K562 (cell line): Measurements from ENCODE around the gene APCDD1. TPM values are rescaled to one million over a fixed set of nuclear protein-coding genes. Genes with fewer than 3 reads are reported as not detected.

Experiments used
- ATAC-seq: fragments of 200-7000 bp; cut with Tn5 transposase; 3 replicates; pipeline ENCODE4 v1.9.1; 2020; ENCODE audit warnings: moderate library complexity
- BruUV-seq: library from RNA; stranded (reverse); fragments of 400-500 nt; replicated peaks from 2 replicates; lab custom pipeline; 2021; lab: Mats Ljungman, UMichigan
- CTCF ChIA-PET: fragments of 300-600 bp; formaldehyde crosslinking; extraction: SDS; loops from one replicate; lab custom pipeline; 2021; ENCODE audit warnings: low intra/inter-chr PET ratio; lab: Yijun Ruan, JAX
- POLR2A ChIA-PET: fragments of 300-600, 350-650 bp; sonication (Branson Sonifier 250); formaldehyde crosslinking; extraction: SDS; loops from one replicate; lab custom pipeline; 2021; ENCODE audit warnings: antibody characterized with exemption, inconsistent platforms; lab: Yijun Ruan, JAX
- DNase-seq, 4 experiments: peaks; one replicate each; pipeline versions ENCODE4 v3.0.0 to v3.0.0-alpha.2; 2011 to 2018; ENCODE audit warnings: low spot score in 3 of 4, mixed read lengths in 3 of 4; ENCODE audit errors: extremely low read depth in 1 of 4
- FAIRE-seq: peaks from 2 replicates; lab custom pipeline; 2011; peaks lifted over from hg19 to GRCh38; lab: Jason Lieb, UNC
- H2AFZ ChIP-seq: 2 replicates; pipeline ENCODE4 v1.6.0; 2011; ENCODE audit warnings: low read depth, low read length, control low read depth, inconsistent platforms
- H3K27ac ChIP-seq: fragments of 200-600 bp; 3 replicates; pipeline ENCODE4 v1.8.0; 2011; ENCODE audit warnings: low read depth, mild to moderate bottlenecking, control low read depth, inconsistent platforms, low read length, moderate library complexity, mixed read lengths; ENCODE audit errors: extremely low read depth
- H3K27me3 ChIP-seq, 2 experiments: fragments of 300-600 bp in 1 of 2; 2 replicates in 1 of 2; 3 replicates in 1 of 2; pipeline versions ENCODE4 v1.6.0 to v1.8.0; 2011; ENCODE audit warnings: inconsistent platforms in 2 of 2, low read length in 2 of 2, mild to moderate bottlenecking in 1 of 2, mixed read lengths in 1 of 2, moderate library complexity in 1 of 2; ENCODE audit not compliant: control insufficient read depth in 2 of 2, insufficient read depth in 2 of 2
- H3K36me3 ChIP-seq: fragments of 300-600 bp; 3 replicates; pipeline ENCODE4 v1.8.0; 2011; ENCODE audit warnings: mild to moderate bottlenecking, low read length, inconsistent platforms; ENCODE audit not compliant: control insufficient read depth, insufficient read depth
- H3K4me1 ChIP-seq, 2 experiments: fragments of 200-600 bp in 1 of 2; replicated peaks in 1 of 2; 2 replicates in 1 of 2; 3 replicates in 1 of 2; pipeline versions ENCODE4 v1.5.1 to v1.8.0; 2011; ENCODE audit warnings: inconsistent platforms in 2 of 2, low read length in 2 of 2, mild to moderate bottlenecking in 1 of 2, mixed read lengths in 1 of 2, moderate library complexity in 1 of 2; ENCODE audit not compliant: control insufficient read depth in 2 of 2, insufficient read depth in 2 of 2
- H3K4me2 ChIP-seq: 2 replicates; pipeline ENCODE4 v1.6.1; 2011; ENCODE audit warnings: low read length, control low read depth, inconsistent platforms, mixed read lengths; ENCODE audit not compliant: insufficient read depth
- H3K4me3 ChIP-seq: fragments of 200-600 bp; sonication (generic), shearing (Covaris generic); 2 replicates; pipeline ENCODE4 v1.5.1; 2016; ENCODE audit warnings: control low read depth, inconsistent platforms
- H3K79me2 ChIP-seq: fragments of 200-600 bp; 3 replicates; pipeline ENCODE4 v1.8.0; 2011; ENCODE audit warnings: low read length, inconsistent platforms; ENCODE audit not compliant: control insufficient read depth, insufficient read depth
- H3K9ac ChIP-seq, 2 experiments: 2 replicates each; pipeline versions ENCODE4 v1.6.0 to v1.6.1; 2011; ENCODE audit warnings: low read depth in 2 of 2, low read length in 2 of 2, control low read depth in 1 of 2, inconsistent platforms in 1 of 2, mild to moderate bottlenecking in 1 of 2, mixed read lengths in 1 of 2; ENCODE audit not compliant: insufficient read depth in 1 of 2
- H3K9me1 ChIP-seq: one replicate; pipeline ENCODE4 v1.6.0; 2011; ENCODE audit warnings: inconsistent platforms, mild to moderate bottlenecking, low read length, moderate library complexity; ENCODE audit not compliant: control insufficient read depth, insufficient read depth
- H3K9me3 ChIP-seq: replicated peaks from 2 replicates; pipeline ENCODE4 v1.5.1; 2011; ENCODE audit warnings: low read depth, low read length, inconsistent platforms; ENCODE audit not compliant: control insufficient read depth, insufficient read depth
- H4K20me1 ChIP-seq: replicated peaks from 2 replicates; pipeline ENCODE4 v1.6.1; 2011; ENCODE audit warnings: low read length, inconsistent platforms, mixed read lengths; ENCODE audit not compliant: control insufficient read depth, insufficient read depth
- FOXA1 ChIP-seq: fragments of 450-650 bp; IDR thresholded peaks from 2 replicates; pipeline ENCODE4 v1.6.1; 2016; ENCODE audit warnings: mild to moderate bottlenecking, borderline replicate concordance
- HNRNPK ChIP-seq: fragments of 200-400 bp; formaldehyde crosslinking; IDR thresholded peaks from one replicate; pipeline ENCODE4 v1.6.1; 2018; ENCODE audit warnings: mild to moderate bottlenecking, low read depth, low read length; ENCODE audit not compliant: poor library complexity, severe bottlenecking
- KDM2B ChIP-seq: fragments of 250-450 bp; sonication (Bioruptor Pico); IDR thresholded peaks from 2 replicates; pipeline ENCODE4 v1.8.0; 2021; ENCODE audit warnings: mild to moderate bottlenecking, moderate library complexity
- KLF13 ChIP-seq: fragments of 450-650 bp; IDR thresholded peaks from 2 replicates; pipeline ENCODE4 v1.6.1; 2016; ENCODE audit warnings: missing genetic modification characterization, low read depth, mild to moderate bottlenecking, missing compliant biosample characterization, moderate library complexity, borderline replicate concordance
- MAFG ChIP-seq: fragments of 450-650 bp; conservative IDR thresholded peaks from 2 replicates; pipeline ENCODE4 v1.6.1; 2016; ENCODE audit warnings: missing genetic modification characterization, missing compliant biosample characterization
- NR2F6 ChIP-seq: fragments of 450-650 bp; formaldehyde crosslinking; IDR thresholded peaks from 2 replicates; pipeline ENCODE4 v1.4.0; 2020; ENCODE audit warnings: mild to moderate bottlenecking
- OTX1 ChIP-seq: fragments of 450-650 bp; formaldehyde crosslinking; IDR thresholded peaks from 2 replicates; pipeline ENCODE4 v1.4.0; 2022; ENCODE audit warnings: mild to moderate bottlenecking
- PRPF4 ChIP-seq: fragments of 200-400 bp; formaldehyde crosslinking; IDR thresholded peaks from one replicate; pipeline ENCODE4 v1.6.1; 2017; ENCODE audit warnings: low read length, low read depth, mild to moderate bottlenecking; ENCODE audit not compliant: insufficient read depth, poor library complexity, severe bottlenecking
- SAFB2 ChIP-seq: fragments of 200-400 bp; formaldehyde crosslinking; IDR thresholded peaks from 2 replicates; pipeline ENCODE4 v1.6.1; 2018; ENCODE audit warnings: borderline replicate concordance, low read length, low read depth, moderate library complexity; ENCODE audit not compliant: severe bottlenecking
- SETDB1 ChIP-seq: IDR thresholded peaks from one replicate; pipeline ENCODE4 v1.6.1; 2012; ENCODE audit warnings: low read length, control low read depth, inconsistent platforms
- SMARCA5 ChIP-seq: fragments of 450-650 bp; IDR thresholded peaks from 2 replicates; pipeline ENCODE4 v1.6.1; 2016
- ZNF274 ChIP-seq: IDR thresholded peaks from 2 replicates; pipeline ENCODE4 v1.6.1; 2011; ENCODE audit warnings: low read depth, mild to moderate bottlenecking, low read length, moderate library complexity, borderline replicate concordance
- ZNF644 ChIP-seq: fragments of 200-800 bp; sonication (Bioruptor generic); IDR thresholded peaks from 2 replicates; pipeline ENCODE4 v1.6.1; 2016; ENCODE audit warnings: low read depth, missing genetic modification characterization, missing compliant biosample characterization
- WGBS: fragments of 100-300 bp; shearing (Covaris generic); methylation state at CpG from one replicate; pipeline ENCODE4 v1.1.6; 2016; ENCODE audit warnings: low coverage, mixed read lengths; ENCODE audit not compliant: insufficient coverage; ENCODE audit errors: missing lambda C conversion rate; 5-methylcytosine and 5-hydroxymethylcytosine counted together
- in situ Hi-C: fragments of 300-500 bp; cut with MboI; formaldehyde crosslinking; loops from 4 replicates; pipeline ENCODE4 v1.15.0; 2018; ENCODE audit warnings: inconsistent platforms, mixed read lengths
- intact Hi-C: fragments of 100-400 bp; cut with micrococcal nuclease; formaldehyde crosslinking; loops from 2 replicates; pipeline ENCODE4 v1.14.2; 2022
- polyA plus RNA-seq, 8 experiments: library from polyadenylated mRNA; depleted of rRNA in 4 of 8; stranded (reverse) in 5 of 8; unstranded in 3 of 8; fragments of >200 nt; fragmentation: Nextera tagmentation in 2 of 8; fragmentation: Illumina TruSeq in 1 of 8; extraction: Ambion mirVana in 2 of 8; extraction: Trizol in 1 of 8; gene quantifications; 2 replicates each; pipeline versions ENCODE4 v1.2.1 to v1.2.3, GENCODE V29; 2011 to 2014; ENCODE audit warnings: inconsistent platforms in 1 of 8, missing spikeins in 1 of 8
- total RNA-seq, 7 experiments: library from RNA; depleted of rRNA in 6 of 7; stranded (reverse); fragments of >200 nt in 6 of 7; fragmentation: Illumina TruSeq in 2 of 7; extraction: Trizol in 2 of 7; gene quantifications; 2 replicates each; pipeline versions ENCODE4 v1.2.1 to v1.2.3, GENCODE V29; 2011 to 2021; ENCODE audit warnings: low replicate concordance in 1 of 7
- TF ChIP-seq, protein P1 (sequence below): sonication (generic); formaldehyde crosslinking; IDR thresholded peaks from 2 replicates; pipeline ENCODE4 v1.8.1; 2023; ENCODE audit warnings: mild to moderate bottlenecking, missing genetic modification reagents

APCDD1 gene
- total and polyA plus RNA-seq, 9 of the 15 experiments (the other 6 are each of a cell fraction or from before 2014, with no cell fraction given) = 0.07 TPM; not detected in 8

DNA sequence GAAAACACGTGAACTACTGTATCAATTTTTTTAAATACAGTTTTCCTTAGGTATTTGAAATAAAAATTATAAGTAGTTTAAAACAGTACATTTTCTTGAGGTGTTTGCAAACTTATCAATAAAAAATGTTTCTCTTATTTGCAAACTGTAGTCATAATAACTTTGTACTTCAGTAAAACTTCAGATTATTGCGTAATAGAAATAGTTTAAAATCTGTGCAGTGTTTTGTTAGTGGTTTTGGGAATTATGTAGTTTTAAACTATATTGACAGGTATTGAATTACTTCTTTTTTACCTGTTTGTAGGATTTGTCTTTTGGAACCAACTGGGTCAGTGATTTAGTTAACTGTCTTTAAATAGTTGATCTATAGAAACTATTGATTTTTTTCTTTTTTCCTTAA is 78.7 kb downstream of the APCDD1 start:
- H3K4me1 ChIP-seq = peaks cover 3 to 34% of the 10 kb centered on the region in 2 experiments; a peak in 4 of 5 replicates
- no peak for TF ChIP-seq KDM2B (CRISPR knock-in tag)
- H3K9ac ChIP-seq = no peak overlapping the region
- H3K4me3 ChIP-seq = no peak overlapping the region
- peaks cover 70% of the 10 kb centered on the region for H3K79me2 ChIP-seq
- no peaks in the 10 kb centered on the region for H3K9me1 ChIP-seq
- no peak overlapping the region for H2AFZ ChIP-seq
- DNase-seq = no peak
- H3K4me2 ChIP-seq = no peak overlapping the region
- peaks cover 53% of the 10 kb centered on the region for H3K36me3 ChIP-seq
- ChIA-PET POLR2A (no interaction called here), CTCF (interaction anchor here (0.5 kb wide), 1 partner anchor 544 kb away, joined by 3 read pairs; no protein-coding TSS in a partner anchor)
- peaks cover 4% of the 10 kb centered on the region; the same call in 1 of the 2 replicates for H4K20me1 ChIP-seq
- WGBS = 88% methylated on average over 2 of the region's 2 CpGs
- no TSS peak for BruUV-seq
- H3K27me3 ChIP-seq = no peaks in the 10 kb centered on the region
- in situ Hi-C loops (no loop called here), intact Hi-C loops (no loop called here)
- ATAC-seq = no peak
- FAIRE-seq = no peak
- no peaks in the 10 kb centered on the region for H3K9me3 ChIP-seq
- no peak overlapping the region for H3K27ac ChIP-seq

DNA sequence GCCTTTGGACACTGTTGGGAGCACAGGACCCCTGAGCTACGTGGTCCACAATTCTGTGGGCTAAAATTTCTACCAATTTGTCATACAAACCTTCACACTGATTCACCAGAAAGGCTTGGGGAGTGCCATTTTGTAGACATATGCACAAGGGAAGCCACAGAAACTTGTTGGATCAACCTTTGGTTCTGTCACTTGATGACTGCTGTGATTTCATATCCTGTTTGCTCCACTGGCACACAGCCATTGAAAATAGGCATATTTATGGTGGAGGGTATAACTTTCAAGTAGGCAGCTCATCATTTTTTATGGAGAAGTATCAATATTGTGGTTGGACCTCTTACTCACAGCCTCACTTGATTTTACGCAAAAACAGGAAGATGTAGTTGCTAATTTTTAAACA is 81.8 kb downstream of the APCDD1 start:
- intact Hi-C loops (no loop called here), in situ Hi-C loops (no loop called here)
- FAIRE-seq (no peak), DNase-seq (no peak), ATAC-seq (no peak)
- no TSS peak for BruUV-seq
- Histone ChIP-seq H3K4me3 (no peak overlapping the region), H3K4me1 (peaks cover 0 to 5% of the 10 kb centered on the region in 2 experiments; a peak in 3 of 5 replicates), H3K4me2 (no peak overlapping the region), H4K20me1 (no peaks in the 10 kb centered on the region), H3K36me3 (peaks cover 77% of the 10 kb centered on the region), H3K9ac (no peak overlapping the region), H3K27ac (no peak overlapping the region), H3K9me3 (no peaks in the 10 kb centered on the region), H3K79me2 (peaks cover 40% of the 10 kb centered on the region), H2AFZ (no peak overlapping the region), H3K9me1 (no peaks in the 10 kb centered on the region)
- ChIA-PET CTCF (no interaction called here), POLR2A (interaction anchor here (1.0 to 1.3 kb wide), 2 partner anchors 9 to 14 kb away, joined by 3 to 4 read pairs; no protein-coding TSS in a partner anchor)
- WGBS = 96% methylated on average over 2 of the region's 2 CpGs
- TF ChIP-seq PRPF4 (no peak), KLF13 (no peak), ZNF274 (no peak), SAFB2 (no peak), HNRNPK (no peak), MAFG (no peak), NR2F6 (CRISPR knock-in tag) (no peak), ZNF644 (tag) (no peak), OTX1 (CRISPR knock-in tag) (no peak), SMARCA5 (no peak), KDM2B (CRISPR knock-in tag) (no peak), SETDB1 (no peak), FOXA1 (no peak)
- TF ChIP-seq, protein P1, sequence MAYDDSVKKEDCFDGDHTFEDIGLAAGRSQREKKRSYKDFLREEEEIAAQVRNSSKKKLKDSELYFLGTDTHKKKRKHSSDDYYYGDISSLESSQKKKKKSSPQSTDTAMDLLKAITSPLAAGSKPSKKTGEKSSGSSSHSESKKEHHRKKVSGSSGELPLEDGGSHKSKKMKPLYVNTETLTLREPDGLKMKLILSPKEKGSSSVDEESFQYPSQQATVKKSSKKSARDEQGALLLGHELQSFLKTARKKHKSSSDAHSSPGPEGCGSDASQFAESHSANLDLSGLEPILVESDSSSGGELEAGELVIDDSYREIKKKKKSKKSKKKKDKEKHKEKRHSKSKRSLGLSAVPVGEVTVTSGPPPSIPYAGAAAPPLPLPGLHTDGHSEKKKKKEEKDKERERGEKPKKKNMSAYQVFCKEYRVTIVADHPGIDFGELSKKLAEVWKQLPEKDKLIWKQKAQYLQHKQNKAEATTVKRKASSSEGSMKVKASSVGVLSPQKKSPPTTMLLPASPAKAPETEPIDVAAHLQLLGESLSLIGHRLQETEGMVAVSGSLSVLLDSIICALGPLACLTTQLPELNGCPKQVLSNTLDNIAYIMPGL (CRISPR knock-in tag) = no peak
- TF ChIP-seq, all 486 proteins: peak for 0
- H3K27me3 ChIP-seq = no peaks in the 10 kb centered on the region
